IMR-90 (cell line): ENCODE measurements around the gene RNPEP. TPM values are rescaled to one million over a fixed set of nuclear protein-coding genes. Genes with fewer than 3 reads are reported as not detected.
A peak's percentile ranks its signal among the peaks of the same experiment; 100 is the strongest.

Experiments
- ATAC-seq: fragments of 200-7000 bp; cut with Tn5 transposase; 2 replicates; pipeline ENCODE4 v1.9.1; 2020; ENCODE audit warnings: low read depth, mild to moderate bottlenecking, moderate library complexity
- BruUV-seq: library from RNA; stranded (reverse); fragments of 400-500 nt; replicated peaks from 2 replicates; lab custom pipeline; 2021; lab: Mats Ljungman, UMichigan
- CTCF ChIA-PET: fragments of 300-600 bp; formaldehyde crosslinking; extraction: SDS; loops from one replicate; lab custom pipeline; 2021; ENCODE audit warnings: antibody characterized with exemption; lab: Yijun Ruan, JAX
- POLR2A ChIA-PET: fragments of 300-600 bp; sonication (Branson Sonifier 250); formaldehyde crosslinking; loops from one replicate; lab custom pipeline; 2022; ENCODE audit warnings: antibody characterized with exemption; ENCODE audit not compliant: unreplicated experiment; lab: Charles Lee
- DNase-seq: peaks from one replicate; pipeline ENCODE4 v3.0.0; 2013
- H2AFZ ChIP-seq: replicated peaks from 2 replicates; pipeline ENCODE3; 2013; ENCODE audit warnings: low read length, mild to moderate bottlenecking; ENCODE audit not compliant: poor library complexity
- H2AK5ac ChIP-seq: 2 replicates; pipeline ENCODE4 v1.6.1; 2013; ENCODE audit warnings: low read depth, low read length, inconsistent platforms
- H2AK9ac ChIP-seq: replicated peaks from 2 replicates; pipeline ENCODE3; 2013; ENCODE audit warnings: mild to moderate bottlenecking, low read depth, low read length, moderate library complexity; ENCODE audit not compliant: poor library complexity
- H2BK120ac ChIP-seq: 2 replicates; pipeline ENCODE4 v1.6.1; 2013; ENCODE audit warnings: low read depth, low read length, inconsistent platforms
- H2BK15ac ChIP-seq: 3 replicates; pipeline ENCODE4 v1.6.1; 2013; ENCODE audit warnings: low read depth, low read length, inconsistent platforms
- H2BK20ac ChIP-seq: 2 replicates; pipeline ENCODE4 v1.6.1; 2013; ENCODE audit warnings: low read depth, mild to moderate bottlenecking, inconsistent platforms, low read length, moderate library complexity
- H2BK5ac ChIP-seq: 2 replicates; pipeline ENCODE4 v1.6.1; 2013; ENCODE audit warnings: mild to moderate bottlenecking, low read depth, low read length, inconsistent platforms; ENCODE audit not compliant: poor library complexity, severe bottlenecking
- H3K14ac ChIP-seq: replicated peaks from 2 replicates; pipeline ENCODE4 v1.6.1; 2013; ENCODE audit warnings: low read depth, low read length, inconsistent platforms
- H3K18ac ChIP-seq: 2 replicates; pipeline ENCODE4 v1.6.1; 2013; ENCODE audit warnings: low read depth, low read length, control low read depth
- H3K23ac ChIP-seq: 2 replicates; pipeline ENCODE4 v1.6.1; 2013; ENCODE audit warnings: low read depth, low read length, inconsistent platforms
- H3K27ac ChIP-seq: 2 replicates; pipeline ENCODE4 v1.5.1; 2013; ENCODE audit warnings: mild to moderate bottlenecking, control low read depth, low read length; ENCODE audit not compliant: insufficient read depth
- H3K27me3 ChIP-seq: 2 replicates; pipeline ENCODE4 v1.6.1; 2013; ENCODE audit warnings: low read length; ENCODE audit not compliant: control insufficient read depth, insufficient read depth
- H3K36me3 ChIP-seq: 2 replicates; pipeline ENCODE4 v1.6.1; 2013; ENCODE audit warnings: low read length, mixed read lengths; ENCODE audit not compliant: control insufficient read depth, insufficient read depth
- H3K4ac ChIP-seq: 2 replicates; pipeline ENCODE4 v1.6.1; 2013; ENCODE audit warnings: low read depth, low read length, inconsistent platforms
- H3K4me1 ChIP-seq: 2 replicates; pipeline ENCODE4 v1.6.1; 2013; ENCODE audit warnings: low read length, mixed read lengths; ENCODE audit not compliant: control insufficient read depth, insufficient read depth
- H3K4me2 ChIP-seq: 2 replicates; pipeline ENCODE4 v1.6.1; 2013; ENCODE audit warnings: low read depth, mild to moderate bottlenecking, control low read depth, low read length, moderate library complexity
- H3K4me3 ChIP-seq: 2 replicates; pipeline ENCODE4 v1.5.1; 2013; ENCODE audit warnings: low read depth, mild to moderate bottlenecking, control low read depth, low read length, moderate library complexity; ENCODE audit not compliant: insufficient read depth
- H3K56ac ChIP-seq: 2 replicates; pipeline ENCODE4 v1.6.1; 2013; ENCODE audit warnings: low read length, inconsistent platforms; ENCODE audit not compliant: insufficient read depth; ENCODE audit errors: extremely low read depth
- H3K79me1 ChIP-seq, 2 experiments: 2 replicates each; pipeline ENCODE4 v1.6.1; 2013; ENCODE audit warnings: low read length in 2 of 2, inconsistent platforms in 1 of 2, low read depth in 1 of 2
- H3K9ac ChIP-seq: 2 replicates; pipeline ENCODE4 v1.6.1; 2013; ENCODE audit warnings: low read depth, low read length, control low read depth
- H3K9me1 ChIP-seq: 2 replicates; pipeline ENCODE4 v1.6.1; 2013; ENCODE audit warnings: low read length, inconsistent platforms; ENCODE audit not compliant: insufficient read depth
- H3K9me3 ChIP-seq: 2 replicates; pipeline ENCODE4 v1.6.1; 2013; ENCODE audit warnings: low read length; ENCODE audit not compliant: control insufficient read depth, insufficient read depth
- H4K20me1 ChIP-seq: 2 replicates; pipeline ENCODE4 v1.6.1; 2013; ENCODE audit warnings: low read length, inconsistent platforms; ENCODE audit not compliant: insufficient read depth
- H4K5ac ChIP-seq: 2 replicates; pipeline ENCODE4 v1.6.1; 2013; ENCODE audit warnings: mild to moderate bottlenecking, low read depth, low read length, control low read depth
- H4K8ac ChIP-seq, 2 experiments: 2 replicates each; pipeline ENCODE4 v1.6.1; 2013; ENCODE audit warnings: low read depth in 2 of 2, low read length in 2 of 2, control low read depth in 1 of 2, inconsistent platforms in 1 of 2
- H4K91ac ChIP-seq: 2 replicates; pipeline ENCODE4 v1.6.1; 2013; ENCODE audit warnings: low read depth, low read length, inconsistent platforms; ENCODE audit not compliant: insufficient read depth
- MAZ ChIP-seq: IDR thresholded peaks from 2 replicates; pipeline ENCODE4 v1.6.1; 2012; ENCODE audit warnings: low read depth, mild to moderate bottlenecking, low read length, improper control_type of control experiment, moderate library complexity, borderline replicate concordance
- NFE2L2 ChIP-seq: fragments of 150-350 bp; IDR thresholded peaks from 2 replicates; pipeline ENCODE4 v1.6.1; 2016; ENCODE audit warnings: low read depth, mild to moderate bottlenecking, low read length
- RCOR1 ChIP-seq: IDR thresholded peaks from 2 replicates; pipeline ENCODE4 v1.6.1; 2012; ENCODE audit warnings: mild to moderate bottlenecking, low read length, improper control_type of control experiment; ENCODE audit not compliant: insufficient replicate concordance
- WGBS, 2 experiments: methylation state at CpG; one replicate each; pipeline versions ENCODE4 v1.1.5 to v1.1.7; 2013; ENCODE audit warnings: missing lambda C conversion rate in 2 of 2; ENCODE audit not compliant: insufficient read length in 1 of 2; ENCODE audit errors: extremely low coverage in 2 of 2; 5-methylcytosine and 5-hydroxymethylcytosine counted together
- dilution Hi-C: fragments of 300-500 bp; cut with HindIII; formaldehyde crosslinking; loops from one replicate; pipeline ENCODE4 v1.14.3; 2018; ENCODE audit warnings: low sequenced_read_pairs; ENCODE audit not compliant: unreplicated experiment
- in situ Hi-C: fragments of 300-500 bp; cut with MboI; formaldehyde crosslinking; loops from 3 replicates; pipeline ENCODE4 v1.14.3; 2019; ENCODE audit warnings: low sequenced_read_pairs, inconsistent platforms, mixed read lengths
- intact Hi-C: fragments of 100-400 bp; cut with micrococcal nuclease; formaldehyde crosslinking; loops from 2 replicates; pipeline ENCODE4 v1.10.0; 2022
- polyA plus RNA-seq, 3 experiments: library from polyadenylated mRNA; depleted of rRNA; stranded (reverse); fragments of >200 nt; gene quantifications; 2 replicates each; pipeline ENCODE4 v1.2.3, GENCODE V29; 2012; ENCODE audit warnings: low replicate concordance in 1 of 3
- total RNA-seq: library from RNA; depleted of rRNA; stranded (reverse); fragments of >200 nt; gene quantifications from 2 replicates; pipeline ENCODE4 v1.2.3, GENCODE V29; 2012
- TF ChIP-seq, protein P1 (sequence below): conservative IDR thresholded peaks from 2 replicates; pipeline ENCODE4 v1.5.1; 2012; ENCODE audit warnings: mild to moderate bottlenecking, low read depth, low read length, improper control_type of control experiment

Gene RNPEP
- total and polyA plus RNA-seq, 2 of the 4 experiments (the other 2 are of a cell fraction), result 49.8 to 75.4 TPM

- Histone ChIP-seq H4K8ac (peak overlapping the region; percentile 30 to 53; a peak in 1 of 4 replicates), H3K36me3 (no peaks in the 10 kb centered on the region), H3K9ac (peak overlapping the region; percentile 34; the same call in 1 of the 2 replicates), H3K79me1 (no peaks in the 10 kb centered on the region), H3K4me3 (no peak overlapping the region), H2BK120ac (peak overlapping the region; percentile 83; the same call in 1 of the 2 replicates), H3K18ac (peak overlapping the region; percentile 66), H2AK9ac (peak overlapping the region; percentile 8), H3K9me3 (no peaks in the 10 kb centered on the region), H3K4me1 (peaks cover 7% of the 10 kb centered on the region), H3K56ac (no peak overlapping the region), H4K20me1 (peaks cover 5% of the 10 kb centered on the region; the same call in 1 of the 2 replicates), H3K14ac (peak overlapping the region; percentile 83), H2BK15ac (peak overlapping the region; percentile 57; the same call in 2 of the 3 replicates), H3K4me2 (0 out of 2 replicates have a peak overlapping the region, but pooled peaks have one; percentile 5), H3K27me3 (peaks cover 5% of the 10 kb centered on the region; the same call in 1 of the 2 replicates), H4K5ac (peak overlapping the region; percentile 53), H3K4ac (peak overlapping the region; percentile 94), H3K9me1 (peaks cover 15% of the 10 kb centered on the region), H3K23ac (peak overlapping the region; percentile 53), H4K91ac (peak overlapping the region; percentile 63), H2AK5ac (peak overlapping the region; percentile 65), H3K27ac (peak overlapping the region; percentile 78), H2BK5ac (peak overlapping the region; percentile 60), H2BK20ac (peak overlapping the region; percentile 84), H2AFZ (peak overlapping the region; percentile 49)
- no CpG with 5 or more reads among the region's 7 CpGs for WGBS, 2 experiments
- BruUV-seq, result no TSS peak
- ATAC-seq (no peak; the same call in 1 of the 2 replicates), DNase-seq (no peak)
- CTCF ChIA-PET, result no interaction called here
- in situ Hi-C loops (no loop called here), dilution Hi-C loops (no loop called here), intact Hi-C loops (no loop called here)
- POLR2A ChIA-PET, result no interaction called here
- no peak for TF ChIP-seq MAZ
- TF ChIP-seq NFE2L2, result no peak
- no peak for TF ChIP-seq RCOR1
- TF ChIP-seq, protein P1, sequence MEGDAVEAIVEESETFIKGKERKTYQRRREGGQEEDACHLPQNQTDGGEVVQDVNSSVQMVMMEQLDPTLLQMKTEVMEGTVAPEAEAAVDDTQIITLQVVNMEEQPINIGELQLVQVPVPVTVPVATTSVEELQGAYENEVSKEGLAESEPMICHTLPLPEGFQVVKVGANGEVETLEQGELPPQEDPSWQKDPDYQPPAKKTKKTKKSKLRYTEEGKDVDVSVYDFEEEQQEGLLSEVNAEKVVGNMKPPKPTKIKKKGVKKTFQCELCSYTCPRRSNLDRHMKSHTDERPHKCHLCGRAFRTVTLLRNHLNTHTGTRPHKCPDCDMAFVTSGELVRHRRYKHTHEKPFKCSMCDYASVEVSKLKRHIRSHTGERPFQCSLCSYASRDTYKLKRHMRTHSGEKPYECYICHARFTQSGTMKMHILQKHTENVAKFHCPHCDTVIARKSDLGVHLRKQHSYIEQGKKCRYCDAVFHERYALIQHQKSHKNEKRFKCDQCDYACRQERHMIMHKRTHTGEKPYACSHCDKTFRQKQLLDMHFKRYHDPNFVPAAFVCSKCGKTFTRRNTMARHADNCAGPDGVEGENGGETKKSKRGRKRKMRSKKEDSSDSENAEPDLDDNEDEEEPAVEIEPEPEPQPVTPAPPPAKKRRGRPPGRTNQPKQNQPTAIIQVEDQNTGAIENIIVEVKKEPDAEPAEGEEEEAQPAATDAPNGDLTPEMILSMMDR, result no peak
Observed at GRCh38 chr1:202034149-202034682, 51.8 kb downstream of the RNPEP start.
